ENCODE measurements around the gene GRK7. TPM values are rescaled to one million over a fixed set of nuclear protein-coding genes. Genes with fewer than 3 reads are reported as not detected.

Gene GRK7
- total RNA-seq, 2 donors from 2014 or later, result not detected

DNA sequence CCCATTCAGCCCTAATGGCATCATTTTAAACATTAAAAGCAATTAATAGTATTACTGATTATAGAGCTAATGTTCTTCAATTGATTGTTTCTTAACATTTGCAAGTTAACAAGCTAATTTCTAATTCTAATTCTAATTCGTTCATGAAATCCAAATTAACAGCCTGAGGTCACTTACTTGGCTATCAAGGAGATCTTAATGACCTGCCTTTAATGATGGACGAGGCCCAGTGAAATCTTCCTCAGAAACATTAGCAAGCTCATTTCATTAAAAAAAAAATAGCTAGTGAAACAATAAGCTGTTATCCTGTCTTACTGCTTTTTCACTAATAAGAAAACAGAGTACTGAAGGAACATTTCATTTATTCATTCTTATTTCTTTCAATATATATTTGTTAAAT lies 40.6 kb upstream of the GRK7 start:
- Mint-ChIP-seq H3K36me3 (ENCODE audit: low read depth) (no peaks in the 10 kb centered on the region), H3K27ac (no peak overlapping the region), H3K4me1 (no peaks in the 10 kb centered on the region), H3K27me3 (ENCODE audit: insufficient read depth) (no peaks in the 10 kb centered on the region), H3K4me3 (no peak overlapping the region), H3K9me3 (no peaks in the 10 kb centered on the region)
- H3K36me3 ChIP-seq (ENCODE audit: control insufficient read depth, insufficient read depth, low read length), result no peaks in the 10 kb centered on the region
- H3K9ac ChIP-seq (ENCODE audit: extremely low read depth, low read length, poor library complexity, severe bottlenecking), result no peak overlapping the region
- H3K27ac ChIP-seq (ENCODE audit: low read depth, low read length), result no peak overlapping the region
- H3K27me3 ChIP-seq (ENCODE audit: control insufficient read depth, insufficient read depth, low read length, poor library complexity, severe bottlenecking), result no peaks in the 10 kb centered on the region
- TF ChIP-seq, protein P1, sequence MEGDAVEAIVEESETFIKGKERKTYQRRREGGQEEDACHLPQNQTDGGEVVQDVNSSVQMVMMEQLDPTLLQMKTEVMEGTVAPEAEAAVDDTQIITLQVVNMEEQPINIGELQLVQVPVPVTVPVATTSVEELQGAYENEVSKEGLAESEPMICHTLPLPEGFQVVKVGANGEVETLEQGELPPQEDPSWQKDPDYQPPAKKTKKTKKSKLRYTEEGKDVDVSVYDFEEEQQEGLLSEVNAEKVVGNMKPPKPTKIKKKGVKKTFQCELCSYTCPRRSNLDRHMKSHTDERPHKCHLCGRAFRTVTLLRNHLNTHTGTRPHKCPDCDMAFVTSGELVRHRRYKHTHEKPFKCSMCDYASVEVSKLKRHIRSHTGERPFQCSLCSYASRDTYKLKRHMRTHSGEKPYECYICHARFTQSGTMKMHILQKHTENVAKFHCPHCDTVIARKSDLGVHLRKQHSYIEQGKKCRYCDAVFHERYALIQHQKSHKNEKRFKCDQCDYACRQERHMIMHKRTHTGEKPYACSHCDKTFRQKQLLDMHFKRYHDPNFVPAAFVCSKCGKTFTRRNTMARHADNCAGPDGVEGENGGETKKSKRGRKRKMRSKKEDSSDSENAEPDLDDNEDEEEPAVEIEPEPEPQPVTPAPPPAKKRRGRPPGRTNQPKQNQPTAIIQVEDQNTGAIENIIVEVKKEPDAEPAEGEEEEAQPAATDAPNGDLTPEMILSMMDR (conservative IDR thresholded peaks at IDR 0.05), result no peak
- H3K4me1 ChIP-seq (ENCODE audit: control insufficient read depth, insufficient read depth, low read length), result no peaks in the 10 kb centered on the region
- DNase-seq, result no peak
- no peak overlapping the region for H3K4me3 ChIP-seq (ENCODE audit: low read length)
- 74 to 92% methylated on average over 2 of the region's 2 CpGs for WGBS, 2 experiments (ENCODE audit: insufficient coverage in 1 of 2, insufficient read length in 1 of 2)
- no peaks in the 10 kb centered on the region for H3K9me3 ChIP-seq (ENCODE audit: control insufficient read depth, low read length)

DNA sequence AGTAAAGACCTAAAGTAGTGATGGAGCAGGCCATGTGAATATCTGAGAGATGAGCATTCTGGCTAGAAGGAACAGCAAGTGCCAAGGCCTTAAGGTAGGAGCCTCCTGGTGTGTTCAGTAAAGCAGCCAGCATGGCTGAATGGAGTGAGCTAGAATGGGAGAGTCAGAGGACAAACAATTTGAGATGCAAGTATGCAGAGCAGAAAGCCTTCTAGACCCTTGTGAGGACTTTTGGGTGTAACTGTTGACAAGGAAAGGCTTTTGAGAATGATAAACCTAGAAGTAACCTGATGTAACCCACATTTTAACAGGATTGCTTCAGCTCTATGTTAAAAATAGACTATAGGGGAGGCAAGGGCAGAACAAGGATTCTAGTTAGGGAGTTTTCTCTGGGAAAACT lies 40.0 kb upstream of the GRK7 start:
- H3K9me3 ChIP-seq (ENCODE audit: control insufficient read depth, low read length), result no peaks in the 10 kb centered on the region
- H3K36me3 Mint-ChIP-seq (ENCODE audit: low read depth), result no peaks in the 10 kb centered on the region
- no peaks in the 10 kb centered on the region for H3K27me3 Mint-ChIP-seq (ENCODE audit: insufficient read depth)
- TF ChIP-seq, protein P1 (conservative IDR thresholded peaks at IDR 0.05), result no peak
- no peak for DNase-seq
- H3K27me3 ChIP-seq (ENCODE audit: control insufficient read depth, insufficient read depth, low read length, poor library complexity, severe bottlenecking), result no peaks in the 10 kb centered on the region
- no peaks in the 10 kb centered on the region for H3K36me3 ChIP-seq (ENCODE audit: control insufficient read depth, insufficient read depth, low read length)
- no peaks in the 10 kb centered on the region for H3K4me1 Mint-ChIP-seq
- H3K9me3 Mint-ChIP-seq, result no peaks in the 10 kb centered on the region
- no peak overlapping the region for H3K27ac Mint-ChIP-seq
- no peak overlapping the region for H3K27ac ChIP-seq (ENCODE audit: low read depth, low read length)
- no peak overlapping the region for H3K9ac ChIP-seq (ENCODE audit: extremely low read depth, low read length, poor library complexity, severe bottlenecking)
- H3K4me1 ChIP-seq (ENCODE audit: control insufficient read depth, insufficient read depth, low read length), result no peaks in the 10 kb centered on the region
- H3K4me3 Mint-ChIP-seq, result no peak overlapping the region
- H3K4me3 ChIP-seq (ENCODE audit: low read length), result no peak overlapping the region

DNA sequence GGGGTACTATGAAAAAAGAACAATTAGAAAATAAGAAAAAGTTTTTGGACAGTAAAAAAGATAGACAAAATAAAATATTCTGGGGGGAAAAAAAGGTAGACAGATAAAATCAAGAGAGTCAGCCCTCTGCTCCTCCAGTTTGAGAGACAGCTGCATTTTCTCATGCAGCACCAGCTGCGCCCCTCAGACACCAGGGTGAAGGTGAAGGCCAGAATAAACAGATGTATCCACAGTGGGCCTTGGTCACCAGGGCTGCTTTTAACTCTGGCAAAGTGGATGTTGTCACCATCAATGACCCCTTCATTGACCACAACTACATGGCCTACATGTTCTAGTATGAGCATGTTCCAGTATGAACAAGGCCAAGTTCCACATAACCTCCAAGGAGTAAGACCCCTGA lies 39.0 kb upstream of the GRK7 start:
- H3K27ac Mint-ChIP-seq, result no peak overlapping the region
- H3K36me3 Mint-ChIP-seq (ENCODE audit: low read depth), result no peaks in the 10 kb centered on the region
- 89 to 93% methylated on average over 1 of the region's 1 CpG for WGBS, 2 experiments (ENCODE audit: insufficient coverage in 1 of 2, insufficient read length in 1 of 2)
- Histone ChIP-seq H3K27ac (ENCODE audit: low read depth, low read length) (no peak overlapping the region), H3K4me1 (ENCODE audit: control insufficient read depth, insufficient read depth, low read length) (no peaks in the 10 kb centered on the region), H3K9ac (ENCODE audit: extremely low read depth, low read length, poor library complexity, severe bottlenecking) (no peak overlapping the region), H3K36me3 (ENCODE audit: control insufficient read depth, insufficient read depth, low read length) (no peaks in the 10 kb centered on the region), H3K4me3 (ENCODE audit: low read length) (no peak overlapping the region), H3K27me3 (ENCODE audit: control insufficient read depth, insufficient read depth, low read length, poor library complexity, severe bottlenecking) (no peaks in the 10 kb centered on the region), H3K9me3 (ENCODE audit: control insufficient read depth, low read length) (no peaks in the 10 kb centered on the region)
- H3K27me3 Mint-ChIP-seq (ENCODE audit: insufficient read depth), result no peaks in the 10 kb centered on the region
- DNase-seq, result no peak
- TF ChIP-seq, protein P1 (conservative IDR thresholded peaks at IDR 0.05), result no peak
- H3K4me3 Mint-ChIP-seq, result no peak overlapping the region
- no peaks in the 10 kb centered on the region for H3K9me3 Mint-ChIP-seq
- H3K4me1 Mint-ChIP-seq, result no peaks in the 10 kb centered on the region

Data from endodermal cell (in vitro differentiated cells).